ENCODE data around the gene SELP. TPM values are rescaled to one million over a fixed set of nuclear protein-coding genes. Genes with fewer than 3 reads are reported as not detected.

Gene SELP
- total and polyA plus RNA-seq, 3 experiments from 2014 or later, result 0.31 to 2.7 (median 0.75) TPM

DNA sequence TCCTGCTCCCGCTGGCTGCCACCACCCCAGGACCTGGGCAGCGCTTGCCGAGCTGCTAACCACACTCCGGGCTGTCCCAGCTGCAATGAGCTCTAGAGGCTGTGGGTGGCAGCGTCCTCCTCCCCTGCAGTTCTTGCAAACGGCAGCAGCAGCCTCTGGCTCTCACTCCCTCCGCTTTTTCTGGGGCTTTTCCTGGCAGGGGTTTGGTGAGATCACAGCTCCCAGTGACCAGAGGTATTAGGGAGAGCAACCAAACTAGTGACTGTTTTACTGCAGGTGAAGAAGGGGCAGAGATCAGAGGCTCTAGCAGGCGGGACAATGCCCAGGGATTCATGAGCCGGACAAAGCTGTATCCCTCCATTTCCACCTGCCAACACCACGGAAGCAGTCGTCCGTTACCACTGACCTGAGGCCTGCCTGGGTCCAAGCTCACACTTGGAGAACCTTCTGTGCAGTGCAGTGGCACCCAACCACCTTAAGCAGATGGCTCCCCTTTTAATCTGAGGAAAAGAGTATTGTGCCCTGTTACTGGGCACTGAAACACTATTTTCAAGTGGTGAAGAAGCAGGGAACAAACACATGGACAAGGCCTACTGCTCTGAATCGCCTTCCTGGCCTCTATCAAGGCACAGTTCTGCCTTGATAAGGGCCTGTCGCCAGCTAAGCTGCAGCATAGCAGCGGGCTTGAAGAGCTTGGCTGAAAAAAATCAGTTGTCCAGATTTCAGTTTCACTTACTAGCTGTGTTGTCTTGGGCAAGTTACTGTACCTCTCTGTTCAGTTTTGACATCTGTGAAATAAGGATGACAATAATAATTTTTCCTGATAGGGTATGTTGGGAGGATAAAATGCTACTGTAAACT is 43.3 kb downstream of the SELP start, which contains the start of gene F5:
F5 (minus strand) TSS at position 87 of the 861 bp plus-strand sequence. CDS start 95 bp downstream, outside the sequence.
- no peaks in the 10 kb centered on the region for H3K36me3 ChIP-seq (ENCODE audit: insufficient read depth, low read length)
- no peak within 1 kb of the TSS for H3K4me3 ChIP-seq (ENCODE audit: low read length)
- POLR2A ChIA-PET, result interaction anchor here (0.7 to 1.0 kb wide), 2 partner anchors 126 to 272 kb away, joined by 3 to 4 read pairs; no protein-coding TSS in a partner anchor
- peaks cover 5% of the 10 kb centered on the region for H3K27me3 ChIP-seq (ENCODE audit: insufficient read depth, low read length, poor library complexity, severe bottlenecking)
- no peak within 1 kb of the TSS for H3K27ac ChIP-seq (ENCODE audit: low read depth, low read length)
- DNase-seq, result peak; percentile 50 to 78 (median 62)
- H3K9me3 ChIP-seq (ENCODE audit: low read length), result no peaks in the 10 kb centered on the region
- peak within 1 kb of the TSS in 5 of 8 donors; percentile 43 to 87 (median 52) for H3K27ac Mint-ChIP-seq
- H3K27me3 Mint-ChIP-seq, result peaks cover 20 to 38% of the 10 kb centered on the region in 2 donors
- no peaks in the 10 kb centered on the region for H3K36me3 Mint-ChIP-seq
- CTCF ChIA-PET, result interaction anchor here (0.6 to 2.2 kb wide), 17 partner anchors 9 to 223 kb away, joined by 3 to 23 read pairs (median 5); partner anchors contain the start of gene METTL18
- H3K9me3 Mint-ChIP-seq, result no peaks in the 10 kb centered on the region
- peak within 1 kb of the TSS; percentile 21 to 83 (median 67) for H3K4me3 Mint-ChIP-seq
- peaks cover 19% of the 10 kb centered on the region for H3K4me1 ChIP-seq (ENCODE audit: insufficient read depth, low read length)
- H3K4me1 Mint-ChIP-seq, result peaks cover 14 to 35% (median 26%) of the 10 kb centered on the region in 3 donors

DNA sequence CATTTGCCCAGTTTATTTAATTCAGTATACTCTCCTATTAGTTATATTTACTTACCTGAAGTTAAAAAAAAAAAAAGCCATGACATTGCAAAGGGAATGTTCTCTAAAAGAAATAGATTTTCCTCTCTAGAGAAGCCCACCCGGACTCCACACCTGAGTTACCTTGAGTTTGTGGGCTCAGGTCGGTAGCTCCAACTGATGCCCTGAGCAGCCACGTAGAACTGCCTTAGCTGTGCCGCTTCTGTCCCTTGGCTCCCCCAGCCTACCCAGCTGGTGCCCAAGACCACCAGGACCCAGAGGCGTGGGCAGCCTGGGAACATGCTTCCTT is 43.9 kb downstream of the SELP start:
- Histone ChIP-seq H3K27me3 (ENCODE audit: insufficient read depth, low read length, poor library complexity, severe bottlenecking) (peaks cover 5% of the 10 kb centered on the region), H3K27ac (ENCODE audit: low read depth, low read length) (no peak overlapping the region), H3K4me1 (ENCODE audit: insufficient read depth, low read length) (peaks cover 19% of the 10 kb centered on the region), H3K4me3 (ENCODE audit: low read length) (no peak overlapping the region), H3K9me3 (ENCODE audit: low read length) (no peaks in the 10 kb centered on the region), H3K36me3 (ENCODE audit: insufficient read depth, low read length) (no peaks in the 10 kb centered on the region)
- H3K4me1 Mint-ChIP-seq, result peaks cover 14 to 35% (median 26%) of the 10 kb centered on the region in 3 donors
- no peaks in the 10 kb centered on the region for H3K9me3 Mint-ChIP-seq
- POLR2A ChIA-PET, result interaction anchor here (0.7 to 1.0 kb wide), 2 partner anchors 126 to 272 kb away, joined by 3 to 4 read pairs; no protein-coding TSS in a partner anchor
- no peaks in the 10 kb centered on the region for H3K36me3 Mint-ChIP-seq
- peak overlapping the region; percentile 21 to 83 (median 67) for H3K4me3 Mint-ChIP-seq
- CTCF ChIA-PET, result interaction anchor here (0.6 to 2.2 kb wide), 17 partner anchors 9 to 223 kb away, joined by 3 to 23 read pairs (median 5); partner anchors contain the start of gene METTL18
- H3K27ac Mint-ChIP-seq, result peak overlapping the region in 3 of 8 donors; percentile 11 to 87 (median 43)
- H3K27me3 Mint-ChIP-seq, result peaks cover 18 to 38% of the 10 kb centered on the region in 2 donors
- DNase-seq, result no peak

DNA sequence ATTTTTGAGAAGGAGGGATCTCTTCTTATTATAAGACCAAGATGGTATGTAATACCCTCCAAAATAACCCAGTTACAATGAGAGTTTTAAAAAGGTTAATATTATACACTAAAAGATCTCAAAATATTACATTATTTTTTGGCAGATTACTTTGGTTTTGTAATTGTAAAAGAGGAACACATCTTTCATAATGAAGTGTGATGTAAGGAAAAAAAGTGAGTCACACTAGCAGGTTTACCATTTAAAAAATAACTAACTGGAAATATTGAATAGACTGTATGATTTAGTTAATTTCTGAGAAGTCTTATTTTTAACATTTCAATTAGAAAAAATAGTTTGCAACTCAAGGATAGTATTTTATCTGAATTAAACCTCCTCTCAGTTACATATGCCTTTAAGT is 44.7 kb downstream of the SELP start:
- Mint-ChIP-seq H3K4me1 (peaks cover 14 to 35% (median 26%) of the 10 kb centered on the region in 3 donors), H3K9me3 (no peaks in the 10 kb centered on the region), H3K36me3 (no peaks in the 10 kb centered on the region), H3K4me3 (peak overlapping the region in 1 of 7 donors; percentile 83), H3K27me3 (peaks cover 18 to 38% of the 10 kb centered on the region in 2 donors), H3K27ac (no peak overlapping the region)
- no peak overlapping the region for H3K27ac ChIP-seq (ENCODE audit: low read depth, low read length)
- H3K4me3 ChIP-seq (ENCODE audit: low read length), result peak overlapping the region; percentile 17
- ChIA-PET CTCF (interaction anchor here (1.3 to 1.6 kb wide), 2 partner anchors 33 to 982 kb away, joined by 4 to 5 read pairs; no protein-coding TSS in a partner anchor), POLR2A (no interaction called here)
- H3K36me3 ChIP-seq (ENCODE audit: insufficient read depth, low read length), result no peaks in the 10 kb centered on the region
- peaks cover 19% of the 10 kb centered on the region for H3K4me1 ChIP-seq (ENCODE audit: insufficient read depth, low read length)
- no peaks in the 10 kb centered on the region for H3K9me3 ChIP-seq (ENCODE audit: low read length)
- peaks cover 5% of the 10 kb centered on the region for H3K27me3 ChIP-seq (ENCODE audit: insufficient read depth, low read length, poor library complexity, severe bottlenecking)
- DNase-seq, result no peak

DNA sequence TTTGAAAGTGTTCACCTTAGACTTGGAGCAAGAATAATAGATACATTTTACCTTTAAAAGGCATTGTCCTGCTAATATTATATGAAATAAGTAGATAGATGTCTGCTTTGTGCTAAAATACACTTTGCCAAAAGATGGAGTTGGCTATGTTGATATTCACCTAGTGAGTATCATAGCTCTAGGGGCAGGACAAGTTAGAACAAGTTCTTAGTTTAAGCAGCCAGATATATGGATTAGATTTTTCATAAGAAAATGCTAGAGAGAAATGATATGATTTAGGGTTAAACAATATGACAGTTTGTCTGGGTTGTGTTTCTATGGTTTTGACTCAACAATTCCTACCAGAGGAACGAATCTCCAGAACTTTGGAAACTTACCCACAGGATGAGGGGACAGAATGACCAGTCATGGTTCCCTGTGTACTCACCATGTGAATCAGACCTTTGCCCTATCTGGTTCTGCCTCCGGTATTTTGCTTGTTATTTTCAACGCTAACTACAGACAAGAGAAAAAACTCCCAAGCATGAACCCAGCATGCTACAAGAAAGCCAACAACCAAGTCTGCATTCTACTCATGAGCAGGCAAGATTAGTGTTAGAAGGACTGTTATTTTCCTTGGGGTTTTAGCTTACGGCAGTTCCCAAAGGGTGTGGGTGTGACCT is 45.3 kb downstream of the SELP start:
- POLR2A ChIA-PET, result no interaction called here
- CTCF ChIA-PET, result interaction anchor here (1.3 to 2.2 kb wide), 2 partner anchors 127 to 981 kb away, joined by 4 to 5 read pairs; no protein-coding TSS in a partner anchor
- Mint-ChIP-seq H3K27ac (no peak overlapping the region), H3K4me3 (peak overlapping the region in 2 of 7 donors; percentile 14 to 61), H3K36me3 (no peaks in the 10 kb centered on the region), H3K27me3 (peaks cover 17 to 38% of the 10 kb centered on the region in 2 donors), H3K9me3 (no peaks in the 10 kb centered on the region), H3K4me1 (peaks cover 14 to 35% (median 26%) of the 10 kb centered on the region in 3 donors)
- H3K4me3 ChIP-seq (ENCODE audit: low read length), result peak overlapping the region; percentile 17
- H3K4me1 ChIP-seq (ENCODE audit: insufficient read depth, low read length), result peaks cover 19% of the 10 kb centered on the region
- DNase-seq, result no peak
- H3K9me3 ChIP-seq (ENCODE audit: low read length), result no peaks in the 10 kb centered on the region
- H3K27ac ChIP-seq (ENCODE audit: low read depth, low read length), result no peak overlapping the region
- H3K36me3 ChIP-seq (ENCODE audit: insufficient read depth, low read length), result no peaks in the 10 kb centered on the region
- H3K27me3 ChIP-seq (ENCODE audit: insufficient read depth, low read length, poor library complexity, severe bottlenecking), result peaks cover 5% of the 10 kb centered on the region

DNA sequence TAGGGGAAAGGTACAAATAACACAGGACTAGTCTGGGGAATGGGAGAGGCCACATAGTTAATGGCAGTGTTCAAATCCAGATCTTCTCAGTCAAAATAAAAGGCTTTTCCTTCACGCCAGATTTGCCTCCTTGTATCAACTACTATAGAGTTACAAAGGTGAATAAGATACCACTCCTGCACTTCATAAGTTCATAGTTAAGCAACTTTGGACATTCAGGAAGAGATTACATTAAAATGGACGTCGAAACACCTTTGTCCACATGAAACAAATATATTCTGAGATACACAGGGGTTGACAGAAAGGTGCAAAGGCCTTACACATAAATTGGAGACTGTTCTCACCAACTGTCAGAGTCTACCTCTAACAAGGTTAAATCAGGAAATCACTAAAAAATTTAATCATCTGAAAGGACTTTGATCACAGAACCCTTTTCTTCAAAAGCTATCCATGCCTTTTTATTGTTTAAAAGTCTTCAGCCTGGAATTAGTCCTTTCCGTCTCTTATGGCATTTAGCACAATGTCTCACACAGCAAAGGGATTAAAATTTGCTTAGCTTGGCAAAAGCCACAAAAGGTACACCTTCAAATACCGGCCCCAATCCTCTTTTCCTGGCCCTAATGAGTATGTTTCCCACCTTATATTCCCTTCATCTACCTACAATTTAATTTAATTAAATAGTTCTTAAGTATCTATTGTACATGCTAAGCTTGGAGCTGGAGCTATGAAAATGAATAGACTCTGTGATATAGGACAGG is 51.8 kb downstream of the SELP start:
- Mint-ChIP-seq H3K27ac (no peak overlapping the region), H3K36me3 (peaks cover 0 to 1% (median 0%) of the 10 kb centered on the region in 3 donors), H3K9me3 (no peaks in the 10 kb centered on the region), H3K4me3 (no peak overlapping the region), H3K27me3 (peaks cover 5 to 19% of the 10 kb centered on the region in 2 donors), H3K4me1 (no peaks in the 10 kb centered on the region)
- H3K4me3 ChIP-seq (ENCODE audit: low read length), result no peak overlapping the region
- no peaks in the 10 kb centered on the region for H3K27me3 ChIP-seq (ENCODE audit: insufficient read depth, low read length, poor library complexity, severe bottlenecking)
- H3K27ac ChIP-seq (ENCODE audit: low read depth, low read length), result no peak overlapping the region
- no peaks in the 10 kb centered on the region for H3K9me3 ChIP-seq (ENCODE audit: low read length)
- CTCF ChIA-PET, result no interaction called here
- DNase-seq, result no peak
- H3K4me1 ChIP-seq (ENCODE audit: insufficient read depth, low read length), result no peaks in the 10 kb centered on the region
- POLR2A ChIA-PET, result no interaction called here
- no peaks in the 10 kb centered on the region for H3K36me3 ChIP-seq (ENCODE audit: insufficient read depth, low read length)

DNA sequence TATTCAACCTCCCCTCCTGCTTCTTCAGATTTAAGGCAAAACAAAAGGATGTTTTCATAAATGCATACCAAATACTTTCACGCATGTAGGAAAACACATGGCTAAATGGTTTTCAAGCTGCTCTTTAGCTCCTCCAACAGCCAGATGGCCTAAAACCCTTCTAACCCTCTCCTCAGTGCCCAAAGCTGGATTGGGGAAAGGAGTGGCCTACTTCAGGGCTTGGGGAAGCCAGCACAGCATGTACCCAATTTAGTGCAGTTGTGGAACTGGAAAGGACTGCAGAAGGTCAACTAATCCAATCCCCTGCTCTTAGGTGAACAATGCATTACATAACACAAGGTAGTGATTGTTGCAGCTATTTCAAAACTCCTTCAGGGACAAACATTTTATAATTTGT is 53.0 kb downstream of the SELP start:
- H3K9me3 Mint-ChIP-seq, result no peaks in the 10 kb centered on the region
- Histone ChIP-seq H3K9me3 (ENCODE audit: low read length) (no peaks in the 10 kb centered on the region), H3K27me3 (ENCODE audit: insufficient read depth, low read length, poor library complexity, severe bottlenecking) (no peaks in the 10 kb centered on the region), H3K4me3 (ENCODE audit: low read length) (no peak overlapping the region), H3K27ac (ENCODE audit: low read depth, low read length) (no peak overlapping the region), H3K4me1 (ENCODE audit: insufficient read depth, low read length) (no peaks in the 10 kb centered on the region), H3K36me3 (ENCODE audit: insufficient read depth, low read length) (no peaks in the 10 kb centered on the region)
- peaks cover 5 to 13% of the 10 kb centered on the region in 2 donors for H3K27me3 Mint-ChIP-seq
- no peak overlapping the region for H3K4me3 Mint-ChIP-seq
- H3K36me3 Mint-ChIP-seq, result peaks cover 0 to 1% (median 0%) of the 10 kb centered on the region in 3 donors
- H3K27ac Mint-ChIP-seq, result no peak overlapping the region
- ChIA-PET CTCF (interaction anchor here (1.6 to 1.7 kb wide), 2 partner anchors 10 to 135 kb away, joined by 4 to 5 read pairs; partner anchors contain the start of gene F5), POLR2A (no interaction called here)
- no peak for DNase-seq
- peaks cover 0 to 8% (median 6%) of the 10 kb centered on the region in 3 donors for H3K4me1 Mint-ChIP-seq

DNA sequence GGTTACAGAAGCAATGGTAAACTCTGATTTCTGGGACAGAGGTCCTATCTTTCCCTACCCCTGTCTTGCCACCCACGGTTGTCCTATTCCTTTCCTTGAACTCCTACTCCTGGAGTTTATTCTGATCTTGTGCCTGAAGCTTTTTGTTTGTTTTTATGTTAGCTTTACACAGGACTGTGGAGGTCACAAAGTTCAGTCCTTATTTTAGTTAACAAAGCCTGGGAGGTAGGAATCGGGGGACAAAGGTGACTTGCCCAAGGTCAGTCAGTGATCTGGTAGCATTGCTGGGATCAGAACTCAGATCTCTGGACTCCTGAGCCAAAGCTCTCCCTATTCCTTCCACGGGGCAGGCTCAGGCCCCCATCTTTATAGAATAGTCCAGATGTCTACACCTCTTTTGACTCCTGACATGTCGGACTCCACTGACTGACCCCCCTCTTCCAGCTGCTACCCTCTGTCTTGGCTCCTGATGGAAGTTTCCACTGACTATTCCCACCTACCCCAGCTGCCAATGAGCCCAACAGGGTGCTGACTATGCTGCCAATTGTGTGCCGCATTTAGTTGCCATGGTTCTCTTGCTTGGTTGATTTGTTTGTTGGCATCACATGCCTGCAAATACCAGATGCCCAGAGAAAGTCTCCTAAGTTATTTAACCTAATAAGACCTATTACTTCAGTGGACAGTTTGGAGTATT is 53.5 kb downstream of the SELP start:
- Histone ChIP-seq H3K4me3 (ENCODE audit: low read length) (no peak overlapping the region), H3K27ac (ENCODE audit: low read depth, low read length) (no peak overlapping the region), H3K9me3 (ENCODE audit: low read length) (no peaks in the 10 kb centered on the region), H3K27me3 (ENCODE audit: insufficient read depth, low read length, poor library complexity, severe bottlenecking) (no peaks in the 10 kb centered on the region), H3K36me3 (ENCODE audit: insufficient read depth, low read length) (no peaks in the 10 kb centered on the region), H3K4me1 (ENCODE audit: insufficient read depth, low read length) (no peaks in the 10 kb centered on the region)
- Mint-ChIP-seq H3K36me3 (peaks cover 0 to 1% (median 0%) of the 10 kb centered on the region in 3 donors), H3K4me1 (peaks cover 0 to 14% (median 11%) of the 10 kb centered on the region in 3 donors), H3K27me3 (peaks cover 5 to 13% of the 10 kb centered on the region in 2 donors), H3K4me3 (no peak overlapping the region), H3K9me3 (no peaks in the 10 kb centered on the region), H3K27ac (no peak overlapping the region)
- POLR2A ChIA-PET, result no interaction called here
- CTCF ChIA-PET, result interaction anchor here (1.6 to 1.7 kb wide), 2 partner anchors 10 to 136 kb away, joined by 4 to 5 read pairs; partner anchors contain the start of gene F5
- no peak for DNase-seq
